Astrocyte (in vitro differentiated cells and primary cell): ENCODE data around the gene ACOT7.

ENCODE experiments used
- EZH2 ChIP-seq: IDR thresholded peaks from 2 replicates; pipeline ENCODE4 v1.6.1; 2012; ENCODE audit warnings: mild to moderate bottlenecking, low read length, inconsistent platforms; ENCODE audit not compliant: insufficient read depth
- TF ChIP-seq, protein P1 (sequence below): IDR thresholded peaks from 2 replicates; pipeline ENCODE4 v1.5.1; 2011; ENCODE audit warnings: low read depth, mild to moderate bottlenecking, inconsistent platforms, low read length, moderate library complexity; ENCODE audit not compliant: insufficient read depth

DNA sequence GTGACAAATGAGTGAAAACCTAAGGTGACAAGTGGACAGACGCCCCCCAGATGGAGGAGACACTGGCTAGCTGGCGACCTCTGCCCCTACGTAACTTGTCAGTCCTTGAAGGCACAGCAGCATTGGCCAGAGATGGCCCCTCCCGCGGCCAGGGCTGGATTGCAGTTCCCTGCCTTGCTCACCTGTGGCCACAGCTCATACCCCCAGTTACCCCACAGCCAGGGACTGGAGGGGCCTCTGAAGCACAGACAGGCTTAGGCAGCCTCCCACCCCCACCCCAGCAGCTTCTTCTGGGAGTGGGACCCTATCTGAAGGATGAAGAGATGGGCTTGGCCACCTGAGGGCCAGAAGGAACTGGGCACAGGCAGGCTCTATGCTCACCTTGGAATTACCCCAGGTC is 145.9 kb downstream of the ACOT7 start:
- TF ChIP-seq EZH2 = no peak
- TF ChIP-seq, protein P1, sequence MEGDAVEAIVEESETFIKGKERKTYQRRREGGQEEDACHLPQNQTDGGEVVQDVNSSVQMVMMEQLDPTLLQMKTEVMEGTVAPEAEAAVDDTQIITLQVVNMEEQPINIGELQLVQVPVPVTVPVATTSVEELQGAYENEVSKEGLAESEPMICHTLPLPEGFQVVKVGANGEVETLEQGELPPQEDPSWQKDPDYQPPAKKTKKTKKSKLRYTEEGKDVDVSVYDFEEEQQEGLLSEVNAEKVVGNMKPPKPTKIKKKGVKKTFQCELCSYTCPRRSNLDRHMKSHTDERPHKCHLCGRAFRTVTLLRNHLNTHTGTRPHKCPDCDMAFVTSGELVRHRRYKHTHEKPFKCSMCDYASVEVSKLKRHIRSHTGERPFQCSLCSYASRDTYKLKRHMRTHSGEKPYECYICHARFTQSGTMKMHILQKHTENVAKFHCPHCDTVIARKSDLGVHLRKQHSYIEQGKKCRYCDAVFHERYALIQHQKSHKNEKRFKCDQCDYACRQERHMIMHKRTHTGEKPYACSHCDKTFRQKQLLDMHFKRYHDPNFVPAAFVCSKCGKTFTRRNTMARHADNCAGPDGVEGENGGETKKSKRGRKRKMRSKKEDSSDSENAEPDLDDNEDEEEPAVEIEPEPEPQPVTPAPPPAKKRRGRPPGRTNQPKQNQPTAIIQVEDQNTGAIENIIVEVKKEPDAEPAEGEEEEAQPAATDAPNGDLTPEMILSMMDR = no peak
